Adrenal gland (tissue), 12 donors: ENCODE data around the gene PSMD3. TPM values are rescaled to one million over a fixed set of nuclear protein-coding genes. Genes with fewer than 3 reads are reported as not detected.
"Not testable (repeated sequence)": the region's sequence is repeated elsewhere in the genome, so short reads cannot be mapped to it uniquely, and the experiment has no call there.

ENCODE experiments used
- DNase-seq, 7 donors: peaks; one replicate each; pipeline ENCODE4 v3.0.0-alpha.2; 2019 to 2020
- H3K27ac ChIP-seq, 5 donors: fragments of 200-600 bp; sonication (generic) in 4 of 5; 1 replicate in 3 of 5; 2 replicates in 2 of 5; pipeline versions ENCODE4 v1.5.1 to v1.8.0; 2016 to 2020; ENCODE audit warnings: mild to moderate bottlenecking in 1 of 5
- H3K27me3 ChIP-seq: fragments of 200-600 bp; 2 replicates; pipeline ENCODE4 v1.8.0; 2021
- H3K36me3 ChIP-seq, 2 donors: fragments of 200-600 bp; replicated peaks in 1 of 2; 1 replicate in 1 of 2; 2 replicates in 1 of 2; pipeline versions ENCODE4 v1.5.1 to v1.8.0; 2018 to 2022
- H3K4me1 ChIP-seq, 2 donors: fragments of 200-600 bp; replicated peaks in 1 of 2; 1 replicate in 1 of 2; 2 replicates in 1 of 2; pipeline versions ENCODE4 v1.5.1 to v1.8.0; 2018 to 2021
- H3K4me3 ChIP-seq, 4 donors: fragments of 200-600 bp; sonication (generic) in 3 of 4; one replicate each; pipeline ENCODE4 v1.5.1; 2016 to 2018
- H3K9me3 ChIP-seq, 3 donors: fragments of 200-600 bp; sonication (generic) in 1 of 3; replicated peaks in 1 of 3; 1 replicate in 2 of 3; 2 replicates in 1 of 3; pipeline versions ENCODE4 v1.5.1 to v1.8.0; 2016 to 2021
- POLR2A ChIP-seq, 2 donors: fragments of 450-650 bp; IDR thresholded peaks; one replicate each; pipeline ENCODE4 v1.6.1; 2017; ENCODE audit warnings: antibody characterized with exemption in 2 of 2, mild to moderate bottlenecking in 2 of 2, moderate library complexity in 1 of 2
- WGBS, 4 donors: extraction: QIAGEN DNeasy Blood & Tissue Kit in 2 of 4; methylation state at CpG; one replicate each; pipeline versions ENCODE4 v1.1.5 to v1.1.7; 2013 to 2017; 5-methylcytosine and 5-hydroxymethylcytosine counted together
- intact Hi-C, 2 donors: fragments of 100-400 bp; cut with DNase I; formaldehyde crosslinking; loops; one replicate each; pipeline versions ENCODE4 v1.14.1 to v1.15.0; 2022 to 2023
- polyA plus RNA-seq, 3 donors: library from polyadenylated mRNA; stranded (reverse); fragments of 200-250 nt in 2 of 3; fragments of 350-450 nt in 1 of 3; fragmentation: Illumina TruSeq in 1 of 3; extraction: RNeasy Lipid Tissue Mini Kit (QIAGEN cat#74804) in 1 of 3; gene quantifications; one replicate each; pipeline ENCODE4 v1.2.3, GENCODE V29; 2013 to 2014
- total RNA-seq, 9 donors: library from RNA; depleted of rRNA in 4 of 9; stranded (reverse); fragments of >200 nt in 4 of 9; fragments of 120-200 nt in 1 of 9; fragmentation: NEBNext Ultra II Directional in 1 of 9; extraction: Animal tissue kit (Norgen Biotek cat#: 25700) in 1 of 9; gene quantifications; one replicate each; pipeline versions ENCODE4 v1.1.0 to v1.2.4, GENCODE V29; 2013 to 2023
- TF ChIP-seq, protein P1 (sequence below), 6 experiments: fragments of 450-650 bp in 4 of 6; fragments of 200-600 bp in 2 of 6; sonication (generic) in 1 of 6; IDR thresholded peaks; 1 replicate in 5 of 6; 2 replicates in 1 of 6; pipeline versions ENCODE4 v1.5.1 to v1.8.0; 2016 to 2021; ENCODE audit warnings: antibody characterized with exemption in 6 of 6, mild to moderate bottlenecking in 2 of 6, moderate library complexity in 1 of 6
- donor health status: healthy with polysubstance abuse.
- donor health status: Bipolar disorder and iron deficiency.
- donor health status: DM: yes; HTN: yes; CAD: no.
- donor health status: DM: no; HTN: no; CAD: no.
- donor health status: DM: no; HTN: no; CAD: no.
- donor health status: DM: yes; HTN: yes; CAD: no.

The PSMD3 gene
- total and polyA plus RNA-seq, 12 donors: 42.8 to 123 (median 97.3) TPM

DNA sequence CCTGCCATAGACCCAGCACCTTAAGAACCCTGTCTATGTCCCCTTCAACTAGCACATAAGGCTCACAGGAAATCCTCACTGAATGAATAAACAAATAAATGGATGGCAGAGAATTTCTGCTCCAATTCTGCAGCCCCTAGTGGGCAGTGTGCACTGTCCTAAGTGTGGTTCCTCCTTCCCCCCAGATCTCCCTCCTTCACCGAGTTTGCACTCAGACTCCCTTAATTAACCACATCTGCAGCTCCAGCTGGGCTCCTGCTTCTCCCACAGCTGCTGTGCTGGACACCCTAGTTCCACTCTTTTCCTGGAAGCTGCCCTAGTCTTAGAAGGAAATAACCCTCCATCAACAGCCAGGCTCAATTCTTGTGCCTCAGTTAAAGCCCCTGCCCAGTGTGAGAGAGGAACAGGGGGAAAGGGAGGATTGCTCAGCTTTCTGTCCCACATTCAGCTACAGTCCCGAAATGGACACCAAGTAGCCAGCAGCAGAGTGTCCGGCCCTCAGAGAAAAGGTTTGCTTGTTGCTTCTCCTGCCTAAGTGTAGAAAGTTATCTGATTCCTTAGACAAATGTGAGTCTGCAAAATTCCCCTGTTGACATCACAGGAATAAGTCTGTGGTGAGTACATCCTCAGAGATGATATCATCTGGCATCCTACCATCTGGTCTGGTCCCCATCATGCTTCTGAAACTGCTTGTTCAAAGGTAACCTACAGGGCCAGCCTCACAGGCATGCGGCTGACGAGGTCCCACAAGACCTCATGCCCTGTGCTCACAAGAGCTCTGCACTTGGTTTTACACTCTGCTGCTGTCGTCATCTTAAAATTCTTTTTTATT lies 40.8 kb upstream of the PSMD3 start:
- Histone ChIP-seq H3K4me3 (no peak overlapping the region), H3K36me3 (no peaks in the 10 kb centered on the region), H3K9me3 (no peaks in the 10 kb centered on the region), H3K4me1 (no peaks in the 10 kb centered on the region), H3K27me3 (peaks cover 10% of the 10 kb centered on the region), H3K27ac (no peak overlapping the region)
- no peak for TF ChIP-seq POLR2A (IDR thresholded peaks at IDR 0.05)
- TF ChIP-seq, protein P1, sequence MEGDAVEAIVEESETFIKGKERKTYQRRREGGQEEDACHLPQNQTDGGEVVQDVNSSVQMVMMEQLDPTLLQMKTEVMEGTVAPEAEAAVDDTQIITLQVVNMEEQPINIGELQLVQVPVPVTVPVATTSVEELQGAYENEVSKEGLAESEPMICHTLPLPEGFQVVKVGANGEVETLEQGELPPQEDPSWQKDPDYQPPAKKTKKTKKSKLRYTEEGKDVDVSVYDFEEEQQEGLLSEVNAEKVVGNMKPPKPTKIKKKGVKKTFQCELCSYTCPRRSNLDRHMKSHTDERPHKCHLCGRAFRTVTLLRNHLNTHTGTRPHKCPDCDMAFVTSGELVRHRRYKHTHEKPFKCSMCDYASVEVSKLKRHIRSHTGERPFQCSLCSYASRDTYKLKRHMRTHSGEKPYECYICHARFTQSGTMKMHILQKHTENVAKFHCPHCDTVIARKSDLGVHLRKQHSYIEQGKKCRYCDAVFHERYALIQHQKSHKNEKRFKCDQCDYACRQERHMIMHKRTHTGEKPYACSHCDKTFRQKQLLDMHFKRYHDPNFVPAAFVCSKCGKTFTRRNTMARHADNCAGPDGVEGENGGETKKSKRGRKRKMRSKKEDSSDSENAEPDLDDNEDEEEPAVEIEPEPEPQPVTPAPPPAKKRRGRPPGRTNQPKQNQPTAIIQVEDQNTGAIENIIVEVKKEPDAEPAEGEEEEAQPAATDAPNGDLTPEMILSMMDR (IDR thresholded peaks at IDR 0.05): peak in 1 of 6 experiments; percentile 19
- no peak for DNase-seq
- 47 to 63% (median 50%) methylated on average over 6 of the region's 6 CpGs for WGBS, 4 donors
- intact Hi-C loops: no loop called here

DNA sequence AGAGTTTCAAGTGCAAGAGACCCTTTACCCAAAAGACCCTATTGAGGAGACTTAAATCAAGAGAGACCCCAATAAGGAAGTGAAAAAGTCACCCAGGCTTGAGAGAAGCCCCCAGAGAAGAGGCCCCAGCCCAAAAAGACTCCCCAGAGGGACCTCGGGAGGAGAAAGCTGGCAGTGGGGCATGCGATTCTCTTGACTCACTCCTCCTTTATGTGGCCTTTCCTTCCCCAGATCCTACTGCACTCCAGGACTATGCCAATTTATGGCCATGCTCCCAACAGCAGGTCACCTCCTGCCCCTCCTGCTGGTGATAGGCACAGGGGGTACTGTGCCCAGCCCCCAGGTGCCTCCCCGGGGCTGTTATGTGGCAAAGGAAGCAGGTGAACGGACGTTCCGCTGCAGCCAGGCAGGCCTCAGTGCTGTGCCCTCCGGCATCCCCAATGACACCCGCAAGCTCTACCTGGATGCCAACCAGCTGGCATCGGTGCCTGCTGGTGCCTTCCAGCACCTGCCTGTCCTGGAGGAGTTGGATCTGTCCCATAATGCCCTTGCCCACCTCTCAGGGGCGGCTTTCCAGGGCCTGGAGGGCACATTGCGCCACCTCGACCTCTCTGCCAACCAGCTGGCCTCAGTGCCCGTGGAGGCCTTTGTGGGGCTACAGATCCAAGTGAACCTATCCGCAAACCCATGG lies 36.8 kb upstream of the PSMD3 start:
- 66 to 87% (median 79%) methylated on average over 4 to 14 of the region's 14 CpGs for WGBS, 4 donors
- TF ChIP-seq, protein P1 (IDR thresholded peaks at IDR 0.05): no peak
- no peak for TF ChIP-seq POLR2A (IDR thresholded peaks at IDR 0.05)
- H3K27ac ChIP-seq: no peak overlapping the region
- no peak for DNase-seq
- no peaks in the 10 kb centered on the region for H3K9me3 ChIP-seq
- no peaks in the 10 kb centered on the region for H3K36me3 ChIP-seq
- no peak overlapping the region for H3K4me3 ChIP-seq
- intact Hi-C loops: no loop called here
- no peaks in the 10 kb centered on the region for H3K4me1 ChIP-seq
- peaks cover 6% of the 10 kb centered on the region for H3K27me3 ChIP-seq

DNA sequence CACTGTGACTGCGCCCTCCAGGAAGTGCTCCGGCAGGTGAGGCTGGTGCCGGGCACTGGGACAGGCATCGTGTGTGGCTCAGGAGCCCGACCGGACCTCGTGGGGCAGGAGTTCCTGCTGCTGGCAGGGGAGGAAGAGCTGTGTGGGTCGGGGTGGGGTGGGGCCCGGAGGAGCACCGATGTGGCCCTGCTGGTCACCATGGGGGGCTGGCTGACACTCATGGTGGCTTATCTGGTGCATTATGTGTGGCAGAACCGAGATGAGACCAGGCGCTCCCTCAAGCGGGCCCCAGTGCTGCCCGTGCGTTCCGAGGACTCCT lies 36.3 kb upstream of the PSMD3 start:
- WGBS, 4 donors: 84 to 93% (median 88%) methylated on average over 3 to 16 of the region's 16 CpGs
- TF ChIP-seq POLR2A (IDR thresholded peaks at IDR 0.05): no peak
- TF ChIP-seq, protein P1 (IDR thresholded peaks at IDR 0.05): no peak
- H3K9me3 ChIP-seq: no peaks in the 10 kb centered on the region
- H3K27ac ChIP-seq: no peak overlapping the region
- peaks cover 6% of the 10 kb centered on the region for H3K27me3 ChIP-seq
- DNase-seq: no peak
- H3K36me3 ChIP-seq: no peaks in the 10 kb centered on the region
- H3K4me3 ChIP-seq: no peak overlapping the region
- intact Hi-C loops: no loop called here
- no peaks in the 10 kb centered on the region for H3K4me1 ChIP-seq

GRCh38 chr17:39946551-39947330 lies 33.9 kb upstream of the PSMD3 start:
- no peaks in the 10 kb centered on the region for H3K4me1 ChIP-seq
- WGBS, 4 donors: 73 to 89% (median 84%) methylated on average over 14 to 15 of the region's 15 CpGs
- TF ChIP-seq, protein P1 (IDR thresholded peaks at IDR 0.05): no peak
- TF ChIP-seq POLR2A (IDR thresholded peaks at IDR 0.05): no peak

GRCh38 chr17:39948489-39948828 lies 32.1 kb upstream of the PSMD3 start:
- H3K4me3 ChIP-seq, DNase-seq, H3K27ac ChIP-seq, intact Hi-C loops, H3K9me3 ChIP-seq, H3K27me3 ChIP-seq, H3K4me1 ChIP-seq, H3K36me3 ChIP-seq: not testable (repeated sequence)
- WGBS, 4 donors: 78 to 87% (median 83%) methylated on average over 5 of the region's 5 CpGs

More at GRCh38 chr17:39946551-39947330, 33.9 kb upstream of the PSMD3 start:
- Histone ChIP-seq H3K27ac (no peak overlapping the region), H3K27me3 (peaks cover 6% of the 10 kb centered on the region), H3K9me3 (no peaks in the 10 kb centered on the region), H3K36me3 (no peaks in the 10 kb centered on the region), H3K4me3 (no peak overlapping the region)
- intact Hi-C loops: no loop called here
- no peak for DNase-seq
